ENCODE measurements around the gene TRAF2. TPM values are rescaled to one million over a fixed set of nuclear protein-coding genes. Genes with fewer than 3 reads are reported as not detected.

Gene TRAF2
- total and polyA plus RNA-seq, 5 experiments from 2014 or later, result 7.9 to 34.4 (median 24.4) TPM

DNA sequence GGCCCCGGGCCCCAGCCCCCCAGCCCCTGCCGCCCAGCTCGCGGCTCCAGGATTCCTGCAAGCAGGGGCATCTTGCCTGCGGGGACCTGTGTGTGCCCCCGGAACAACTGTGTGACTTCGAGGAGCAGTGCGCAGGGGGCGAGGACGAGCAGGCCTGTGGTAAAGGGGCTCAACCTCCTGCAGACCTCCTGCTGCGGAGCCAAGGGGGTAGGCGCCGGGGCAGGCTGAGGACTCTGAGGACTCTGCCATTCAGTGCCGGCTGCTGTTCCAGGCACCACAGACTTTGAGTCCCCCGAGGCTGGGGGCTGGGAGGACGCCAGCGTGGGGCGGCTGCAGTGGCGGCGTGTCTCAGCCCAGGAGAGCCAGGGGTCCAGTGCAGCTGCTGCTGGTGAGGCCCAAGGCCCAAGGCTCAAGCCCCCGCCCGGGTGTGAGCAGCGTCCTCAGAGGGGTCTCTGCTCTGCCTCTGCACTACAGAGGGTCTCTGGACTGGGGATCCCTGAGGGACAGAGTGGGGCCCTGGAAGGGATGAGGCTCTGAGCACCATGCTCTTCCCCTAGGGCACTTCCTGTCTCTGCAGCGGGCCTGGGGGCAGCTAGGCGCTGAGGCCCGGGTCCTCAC is 30.7 kb upstream of the TRAF2 start:
- POLR2A ChIA-PET, result interaction anchor here (1.9 kb wide), 1 partner anchor 7 kb away, joined by 4 read pairs; no protein-coding TSS in a partner anchor
- DNase-seq, result peak in 1 of 10 donors; percentile 60
- Mint-ChIP-seq H3K36me3 (peaks cover 0 to 2% (median 0%) of the 10 kb centered on the region in 3 donors), H3K4me3 (no peak overlapping the region), H3K27me3 (no peaks in the 10 kb centered on the region), H3K4me1 (peaks cover 0 to 1% (median 0%) of the 10 kb centered on the region in 4 donors), H3K27ac (no peak overlapping the region), H3K9me3 (no peaks in the 10 kb centered on the region)
- no peak for ATAC-seq

DNA sequence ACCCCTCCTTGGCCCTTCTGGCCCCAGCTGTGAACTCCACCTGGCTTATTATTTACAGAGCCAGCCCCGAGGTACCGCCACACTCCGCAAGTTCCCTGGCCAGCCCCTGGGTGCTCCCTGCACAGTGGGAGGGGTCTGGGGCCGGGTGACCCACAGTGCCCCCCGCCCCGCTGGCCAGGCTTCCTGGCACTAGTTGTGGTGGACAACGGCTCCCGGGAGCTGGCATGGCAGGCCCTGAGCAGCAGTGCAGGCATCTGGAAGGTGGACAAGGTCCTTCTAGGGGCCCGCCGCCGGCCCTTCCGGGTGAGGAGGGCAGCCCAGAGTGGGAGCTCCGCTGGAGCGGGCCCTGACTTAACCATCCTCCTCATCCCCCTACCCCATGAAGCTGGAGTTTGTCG is 30.2 kb upstream of the TRAF2 start:
- ATAC-seq, result no peak
- Mint-ChIP-seq H3K9me3 (no peaks in the 10 kb centered on the region), H3K27me3 (no peaks in the 10 kb centered on the region), H3K36me3 (peaks cover 0 to 2% (median 0%) of the 10 kb centered on the region in 3 donors), H3K4me1 (peaks cover 0 to 1% (median 0%) of the 10 kb centered on the region in 4 donors), H3K4me3 (no peak overlapping the region), H3K27ac (no peak overlapping the region)
- DNase-seq, result peak in 2 of 10 donors; percentile 17 to 53
- POLR2A ChIA-PET, result interaction anchor here (1.9 kb wide), 1 partner anchor 8 kb away, joined by 4 read pairs; no protein-coding TSS in a partner anchor

DNA sequence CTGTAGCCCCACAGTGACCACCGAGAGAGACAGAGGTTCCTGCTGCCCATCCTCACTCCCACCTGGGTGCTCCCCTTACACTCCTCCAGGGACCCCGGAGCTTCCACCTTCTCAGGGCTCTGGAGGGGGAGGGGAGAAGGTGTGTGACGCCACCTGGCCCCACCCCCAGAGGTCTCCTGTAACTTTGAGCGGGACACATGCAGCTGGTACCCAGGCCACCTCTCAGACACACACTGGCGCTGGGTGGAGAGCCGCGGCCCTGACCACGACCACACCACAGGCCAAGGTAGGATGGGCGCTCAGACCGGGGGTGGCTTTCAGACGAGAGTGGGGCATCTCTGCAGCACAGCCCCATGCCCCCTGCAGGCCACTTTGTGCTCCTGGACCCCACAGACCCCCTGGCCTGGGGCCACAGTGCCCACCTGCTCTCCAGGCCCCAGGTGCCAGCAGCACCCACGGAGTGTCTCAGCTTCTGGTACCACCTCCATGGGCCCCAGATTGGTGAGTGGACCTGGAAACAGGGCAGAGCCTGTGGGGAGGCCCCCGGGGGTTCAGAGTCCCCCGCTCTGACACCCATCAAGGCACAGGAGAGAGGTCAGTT is 29.7 kb upstream of the TRAF2 start:
- H3K4me1 Mint-ChIP-seq, result peaks cover 0 to 1% (median 0%) of the 10 kb centered on the region in 4 donors
- peaks cover 0 to 3% (median 0%) of the 10 kb centered on the region in 3 donors for H3K36me3 Mint-ChIP-seq
- POLR2A ChIA-PET, result interaction anchor here (1.9 kb wide), 1 partner anchor 8 kb away, joined by 4 read pairs; no protein-coding TSS in a partner anchor
- no peaks in the 10 kb centered on the region for H3K9me3 Mint-ChIP-seq
- DNase-seq (peak in 1 of 10 donors; percentile 57), ATAC-seq (no peak)
- H3K27ac Mint-ChIP-seq, result no peak overlapping the region
- H3K4me3 Mint-ChIP-seq, result no peak overlapping the region
- H3K27me3 Mint-ChIP-seq, result no peaks in the 10 kb centered on the region

DNA sequence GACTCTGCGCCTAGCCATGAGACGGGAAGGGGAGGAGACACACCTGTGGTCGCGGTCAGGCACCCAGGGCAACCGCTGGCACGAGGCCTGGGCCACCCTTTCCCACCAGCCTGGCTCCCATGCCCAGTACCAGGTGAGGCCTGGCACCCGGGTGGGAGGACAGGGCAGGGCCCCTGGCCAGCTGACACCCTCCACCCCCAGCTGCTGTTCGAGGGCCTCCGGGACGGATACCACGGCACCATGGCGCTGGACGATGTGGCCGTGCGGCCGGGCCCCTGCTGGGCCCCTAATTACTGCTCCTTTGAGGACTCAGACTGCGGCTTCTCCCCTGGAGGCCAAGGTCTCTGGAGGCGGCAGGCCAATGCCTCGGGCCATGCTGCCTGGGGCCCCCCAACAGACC is 29.1 kb upstream of the TRAF2 start:
- Mint-ChIP-seq H3K4me3 (no peak overlapping the region), H3K4me1 (peaks cover 0 to 1% (median under 1%) of the 10 kb centered on the region in 4 donors), H3K36me3 (peaks cover 0 to 6% (median 0%) of the 10 kb centered on the region in 3 donors), H3K27ac (no peak overlapping the region), H3K9me3 (no peaks in the 10 kb centered on the region), H3K27me3 (no peaks in the 10 kb centered on the region)
- peak in 1 of 10 donors; percentile 15 for DNase-seq
- POLR2A ChIA-PET, result interaction anchor here (0.6 to 1.9 kb wide), 2 partner anchors 9 to 16 kb away, joined by 4 read pairs; no protein-coding TSS in a partner anchor
- ATAC-seq, result no peak

DNA sequence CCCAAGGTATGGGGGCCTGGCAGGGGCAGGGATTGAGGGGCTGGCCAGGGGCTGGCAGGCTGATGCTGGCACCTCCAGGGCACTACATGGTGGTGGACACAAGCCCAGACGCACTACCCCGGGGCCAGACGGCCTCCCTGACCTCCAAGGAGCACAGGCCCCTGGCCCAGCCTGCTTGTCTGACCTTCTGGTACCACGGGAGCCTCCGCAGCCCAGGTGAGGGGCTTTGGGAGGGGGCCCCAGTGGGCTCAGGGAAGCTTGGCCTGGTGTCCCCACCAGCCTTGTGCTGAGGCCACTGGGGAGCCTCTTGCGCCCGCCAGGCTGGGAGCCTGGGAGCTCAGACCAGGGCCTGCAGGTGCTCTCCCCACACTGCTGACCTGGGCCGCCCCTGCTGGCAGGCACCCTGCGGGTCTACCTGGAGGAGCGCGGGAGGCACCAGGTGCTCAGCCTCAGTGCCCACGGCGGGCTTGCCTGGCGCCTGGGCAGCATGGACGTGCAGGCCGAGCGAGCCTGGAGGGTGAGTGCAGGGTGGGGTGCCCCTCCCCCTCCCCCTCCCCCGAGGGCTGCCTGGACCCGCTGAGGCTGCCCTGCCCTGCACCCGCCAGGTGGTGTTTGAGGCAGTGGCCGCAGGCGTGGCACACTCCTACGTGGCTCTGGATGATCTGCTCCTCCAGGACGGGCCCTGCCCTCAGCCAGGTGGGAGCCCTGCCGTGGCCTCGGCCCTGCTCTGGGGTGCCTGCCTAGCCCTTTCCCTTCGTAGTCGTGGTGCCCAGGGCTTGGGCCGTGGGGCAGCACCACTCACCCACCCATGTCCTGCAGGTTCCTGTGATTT is 28.5 kb upstream of the TRAF2 start:
- peak in 2 of 10 donors; percentile 16 to 51 for DNase-seq
- H3K36me3 Mint-ChIP-seq, result peaks cover 0 to 12% (median 0%) of the 10 kb centered on the region in 3 donors
- no peak overlapping the region for H3K4me3 Mint-ChIP-seq
- peaks cover 0 to 5% (median under 1%) of the 10 kb centered on the region in 4 donors for H3K4me1 Mint-ChIP-seq
- ATAC-seq, result no peak
- no peak overlapping the region for H3K27ac Mint-ChIP-seq
- no peaks in the 10 kb centered on the region for H3K9me3 Mint-ChIP-seq
- POLR2A ChIA-PET, result interaction anchor here (0.6 to 1.9 kb wide), 2 partner anchors 10 to 15 kb away, joined by 4 read pairs; no protein-coding TSS in a partner anchor
- no peaks in the 10 kb centered on the region for H3K27me3 Mint-ChIP-seq

DNA sequence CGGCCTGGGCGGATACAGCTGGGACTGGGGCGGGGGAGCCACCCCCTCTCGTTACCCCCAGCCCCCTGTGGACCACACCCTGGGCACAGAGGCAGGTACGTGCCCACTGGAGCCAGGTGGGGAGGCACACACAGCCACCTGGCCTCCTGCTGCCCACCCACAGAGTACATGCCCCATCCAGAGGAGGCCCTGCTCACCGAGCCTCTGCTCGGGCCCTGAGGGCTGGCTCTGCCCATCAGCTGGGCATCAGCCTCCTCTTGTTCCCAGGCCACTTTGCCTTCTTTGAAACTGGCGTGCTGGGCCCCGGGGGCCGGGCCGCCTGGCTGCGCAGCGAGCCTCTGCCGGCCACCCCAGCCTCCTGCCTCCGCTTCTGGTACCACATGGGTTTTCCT is 27.9 kb upstream of the TRAF2 start:
- no peaks in the 10 kb centered on the region for H3K9me3 Mint-ChIP-seq
- POLR2A ChIA-PET, result no interaction called here
- no peaks in the 10 kb centered on the region for H3K27me3 Mint-ChIP-seq
- H3K27ac Mint-ChIP-seq, result no peak overlapping the region
- DNase-seq (peak in 1 of 10 donors; percentile 54), ATAC-seq (peak in 1 of 2 donors; percentile 6)
- peaks cover 0 to 19% (median 0%) of the 10 kb centered on the region in 3 donors for H3K36me3 Mint-ChIP-seq
- H3K4me3 Mint-ChIP-seq, result no peak overlapping the region
- H3K4me1 Mint-ChIP-seq, result peaks cover 0 to 5% (median under 1%) of the 10 kb centered on the region in 4 donors

DNA sequence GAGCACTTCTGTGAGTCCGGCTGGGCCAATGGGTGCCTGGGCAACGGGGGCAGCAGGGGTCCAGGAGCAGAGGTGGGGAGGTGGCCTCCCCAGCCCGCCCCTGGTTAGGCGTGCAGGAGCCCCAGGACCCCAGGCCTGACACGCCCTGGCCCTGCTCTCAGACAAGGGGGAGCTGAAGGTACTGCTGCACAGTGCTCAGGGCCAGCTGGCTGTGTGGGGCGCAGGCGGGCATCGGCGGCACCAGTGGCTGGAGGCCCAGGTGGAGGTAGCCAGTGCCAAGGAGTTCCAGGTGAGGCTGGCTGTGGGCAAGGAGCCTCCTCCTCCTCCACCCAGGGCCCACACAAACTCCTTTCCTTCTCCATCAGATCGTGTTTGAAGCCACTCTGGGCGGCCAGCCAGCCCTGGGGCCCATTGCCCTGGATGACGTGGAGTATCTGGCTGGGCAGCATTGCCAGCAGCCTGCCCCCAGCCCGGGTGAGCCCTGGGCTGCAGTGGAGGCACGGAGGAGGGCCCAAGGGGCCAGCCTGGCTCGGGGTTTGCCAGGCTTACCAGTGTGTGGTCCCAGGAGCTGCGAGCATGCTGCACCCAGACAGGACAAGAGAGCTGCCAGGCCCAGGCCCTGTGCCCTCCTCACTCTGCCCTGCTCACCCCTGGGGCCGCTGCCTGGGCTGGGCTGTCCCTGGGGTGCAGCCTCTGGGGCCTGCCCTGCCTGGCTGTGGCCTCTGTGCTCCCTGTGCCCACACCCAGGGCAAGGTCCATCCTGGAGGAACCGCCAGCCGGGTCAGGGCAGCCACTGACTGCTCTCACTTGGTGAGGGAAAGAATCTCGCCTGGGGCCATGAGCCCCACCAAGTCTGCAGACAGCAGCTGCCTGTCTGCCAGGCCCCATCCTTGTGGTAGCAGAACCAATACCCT is 27.2 kb upstream of the TRAF2 start:
- POLR2A ChIA-PET, result interaction anchor here (1.2 kb wide), 1 partner anchor 27 kb away, joined by 3 read pairs; the partner anchor contains the start of gene TRAF2

DNA sequence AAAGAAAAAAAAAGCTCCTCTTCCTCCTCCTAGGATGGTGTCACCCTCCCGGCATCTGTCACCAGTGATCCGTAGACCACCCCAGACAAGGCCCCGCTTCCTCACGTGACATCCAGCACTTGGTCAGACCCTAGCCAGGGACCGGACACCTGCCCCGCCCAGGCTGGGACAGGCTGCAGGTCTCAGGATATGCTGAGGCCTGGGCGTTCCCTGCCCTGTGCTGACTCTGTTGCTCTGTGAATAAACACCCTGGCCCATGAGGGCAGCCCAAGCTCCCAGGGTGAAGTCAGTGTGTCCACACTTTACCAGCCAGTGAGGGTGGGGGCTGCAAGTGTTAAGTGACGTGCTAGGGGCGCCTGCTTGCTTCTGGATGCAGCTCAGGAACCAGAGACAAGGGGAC is 25.8 kb upstream of the TRAF2 start:
- H3K27me3 Mint-ChIP-seq, result no peaks in the 10 kb centered on the region

More for the DNA sequence above, 27.2 kb upstream of the TRAF2 start:
- no peak overlapping the region for H3K27ac Mint-ChIP-seq
- H3K4me1 Mint-ChIP-seq, result peaks cover 1 to 6% (median 6%) of the 10 kb centered on the region in 4 donors
- peak in 1 of 10 donors; percentile 60 for DNase-seq
- H3K4me3 Mint-ChIP-seq, result no peak overlapping the region
- ATAC-seq, result no peak
- H3K36me3 Mint-ChIP-seq, result peaks cover 0 to 25% (median 0%) of the 10 kb centered on the region in 3 donors
- H3K27me3 Mint-ChIP-seq, result no peaks in the 10 kb centered on the region
- H3K9me3 Mint-ChIP-seq, result no peaks in the 10 kb centered on the region

DNA sequence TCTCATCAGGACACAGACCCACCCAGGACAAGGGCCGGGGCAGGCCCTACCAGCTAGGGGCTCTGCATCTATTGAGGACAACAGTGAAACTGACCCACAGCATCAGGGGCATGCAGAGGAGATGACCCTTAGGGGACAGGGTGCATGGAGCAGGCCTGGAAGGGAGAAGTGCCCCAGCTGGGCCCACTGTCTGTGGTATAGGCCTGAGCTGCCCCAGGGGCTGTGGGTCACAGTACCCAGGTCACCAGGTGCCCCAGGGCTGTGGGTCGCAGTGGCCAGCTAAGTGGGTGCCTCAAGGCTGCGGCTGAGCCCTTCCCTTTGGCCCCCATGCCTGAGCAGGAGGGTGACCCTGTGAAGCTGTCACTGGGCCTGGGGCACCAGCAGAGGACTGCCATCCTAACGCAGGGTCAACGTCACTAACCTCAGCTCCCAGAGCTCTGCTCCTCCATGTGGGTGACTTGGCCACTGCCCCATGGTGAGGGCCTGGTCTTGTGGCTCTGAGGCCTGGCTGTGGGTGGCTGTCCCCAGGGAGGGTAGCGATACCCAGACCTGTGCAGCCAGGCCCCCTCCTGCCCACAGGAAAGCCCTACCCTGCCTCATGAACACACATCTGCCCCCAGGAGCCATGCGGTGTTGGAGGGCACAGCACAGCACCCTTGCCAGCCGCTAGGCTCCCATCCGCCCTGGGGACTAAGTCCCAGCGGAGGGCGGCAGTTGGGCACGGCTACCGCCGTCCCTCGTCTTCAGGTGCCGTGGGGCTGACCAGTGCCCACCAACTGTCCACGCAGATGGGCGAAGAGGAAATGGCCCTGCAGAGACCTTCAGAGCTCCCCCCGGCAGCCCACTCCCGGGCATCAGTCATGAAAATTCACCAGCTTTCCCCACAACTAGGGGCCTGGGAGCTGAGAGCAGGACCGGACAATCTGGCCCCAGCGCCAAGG is 25.1 kb upstream of the TRAF2 start:
- H3K27me3 Mint-ChIP-seq, result no peaks in the 10 kb centered on the region
- no peaks in the 10 kb centered on the region for H3K9me3 Mint-ChIP-seq
- peaks cover 4 to 22% (median 14%) of the 10 kb centered on the region in 4 donors for H3K4me1 Mint-ChIP-seq
- peaks cover 0 to 26% (median 0%) of the 10 kb centered on the region in 3 donors for H3K36me3 Mint-ChIP-seq
- POLR2A ChIA-PET, result interaction anchor here (0.5 to 1.3 kb wide), 6 partner anchors 9 to 267 kb away, joined by 3 to 6 read pairs (median 3); partner anchors contain the start of gene TRAF2
- peak in 1 of 10 donors; percentile 55 for DNase-seq
- no peak overlapping the region for H3K4me3 Mint-ChIP-seq
- H3K27ac Mint-ChIP-seq, result peak overlapping the region in 1 of 10 donors; percentile 8
- no peak for ATAC-seq

More for the DNA sequence above, 25.8 kb upstream of the TRAF2 start:
- POLR2A ChIA-PET, result interaction anchor here (0.5 to 1.3 kb wide), 5 partner anchors 10 to 267 kb away, joined by 3 to 4 read pairs (median 3); partner anchors contain the start of gene TRAF2
- DNase-seq (peak in 1 of 10 donors; percentile 9), ATAC-seq (no peak)
- Mint-ChIP-seq H3K27ac (peak overlapping the region in 1 of 10 donors; percentile 80), H3K9me3 (no peaks in the 10 kb centered on the region), H3K36me3 (peaks cover 0 to 26% (median 0%) of the 10 kb centered on the region in 3 donors), H3K4me3 (peak overlapping the region in 1 of 10 donors; percentile 41), H3K4me1 (peaks cover 4 to 19% (median 14%) of the 10 kb centered on the region in 4 donors)

DNA sequence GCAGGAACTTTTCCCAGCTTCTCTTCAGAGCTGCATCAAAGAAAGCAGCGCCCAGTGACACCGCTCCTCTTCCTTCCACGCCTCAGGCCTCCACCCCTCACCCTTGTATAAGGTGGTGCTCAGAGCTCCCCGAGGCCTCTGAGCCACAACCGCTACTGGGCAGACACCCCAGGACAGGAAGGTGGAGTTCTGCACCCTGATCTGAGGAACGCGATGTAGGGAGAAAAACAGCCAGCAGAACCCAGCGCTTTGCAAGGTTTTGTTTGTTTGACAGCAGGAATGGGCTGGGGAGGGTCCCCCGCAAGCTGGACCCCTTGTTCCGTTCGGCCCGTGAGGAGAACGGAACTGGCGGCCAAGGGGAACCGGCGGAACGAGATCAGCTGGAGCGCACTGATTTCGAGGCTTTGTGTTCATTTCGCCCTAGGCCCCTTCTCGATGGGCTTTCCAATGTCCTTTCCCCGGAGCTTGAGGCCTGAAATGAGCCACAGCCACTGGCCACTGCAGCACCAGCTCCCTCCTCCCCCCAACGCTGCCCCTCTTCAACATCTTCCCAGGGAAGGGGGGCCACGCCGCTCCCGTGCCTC is 24.4 kb upstream of the TRAF2 start:
- H3K4me1 Mint-ChIP-seq, result peaks cover 4 to 23% (median 14%) of the 10 kb centered on the region in 4 donors
- H3K4me3 Mint-ChIP-seq, result no peak overlapping the region
- POLR2A ChIA-PET, result no interaction called here
- DNase-seq, result peak in 1 of 10 donors; percentile 32
- H3K9me3 Mint-ChIP-seq, result no peaks in the 10 kb centered on the region
- ATAC-seq, result no peak
- peaks cover 0 to 26% (median 0%) of the 10 kb centered on the region in 3 donors for H3K36me3 Mint-ChIP-seq
- H3K27ac Mint-ChIP-seq, result no peak overlapping the region
- H3K27me3 Mint-ChIP-seq, result no peaks in the 10 kb centered on the region
